Hematopoietic multipotent progenitor cell treated with erythropoietin and hydrocortisone succinate and interleukin-3 and kit ligand, for 6 days (in vitro differentiated cells): ENCODE measurements around the gene PERM1.
"Not testable (repeated sequence)": the region's sequence is repeated elsewhere in the genome, so short reads cannot be mapped to it uniquely, and the experiment has no call there.

Experiments used
- DNase-seq: peaks from one replicate; pipeline ENCODE4 v3.0.0-alpha.2; 2015

PERM1 gene

DNA sequence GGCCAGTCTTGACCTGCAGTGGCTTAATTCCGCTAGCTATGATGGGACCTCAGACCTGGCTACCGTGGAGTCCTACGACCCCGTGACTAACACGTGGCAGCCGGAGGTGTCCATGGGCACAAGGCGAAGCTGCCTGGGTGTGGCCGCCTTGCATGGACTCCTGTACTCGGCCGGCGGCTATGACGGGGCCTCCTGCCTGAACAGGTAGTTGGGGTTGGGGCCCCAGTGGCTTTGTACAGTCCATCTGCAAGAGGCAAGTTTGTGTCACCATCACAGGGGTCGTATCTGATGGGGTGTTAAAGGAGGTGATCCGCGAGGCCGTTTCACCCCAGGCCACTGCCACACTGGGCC is 18.6 kb downstream of the PERM1 start:
- DNase-seq, result no peak

DNA sequence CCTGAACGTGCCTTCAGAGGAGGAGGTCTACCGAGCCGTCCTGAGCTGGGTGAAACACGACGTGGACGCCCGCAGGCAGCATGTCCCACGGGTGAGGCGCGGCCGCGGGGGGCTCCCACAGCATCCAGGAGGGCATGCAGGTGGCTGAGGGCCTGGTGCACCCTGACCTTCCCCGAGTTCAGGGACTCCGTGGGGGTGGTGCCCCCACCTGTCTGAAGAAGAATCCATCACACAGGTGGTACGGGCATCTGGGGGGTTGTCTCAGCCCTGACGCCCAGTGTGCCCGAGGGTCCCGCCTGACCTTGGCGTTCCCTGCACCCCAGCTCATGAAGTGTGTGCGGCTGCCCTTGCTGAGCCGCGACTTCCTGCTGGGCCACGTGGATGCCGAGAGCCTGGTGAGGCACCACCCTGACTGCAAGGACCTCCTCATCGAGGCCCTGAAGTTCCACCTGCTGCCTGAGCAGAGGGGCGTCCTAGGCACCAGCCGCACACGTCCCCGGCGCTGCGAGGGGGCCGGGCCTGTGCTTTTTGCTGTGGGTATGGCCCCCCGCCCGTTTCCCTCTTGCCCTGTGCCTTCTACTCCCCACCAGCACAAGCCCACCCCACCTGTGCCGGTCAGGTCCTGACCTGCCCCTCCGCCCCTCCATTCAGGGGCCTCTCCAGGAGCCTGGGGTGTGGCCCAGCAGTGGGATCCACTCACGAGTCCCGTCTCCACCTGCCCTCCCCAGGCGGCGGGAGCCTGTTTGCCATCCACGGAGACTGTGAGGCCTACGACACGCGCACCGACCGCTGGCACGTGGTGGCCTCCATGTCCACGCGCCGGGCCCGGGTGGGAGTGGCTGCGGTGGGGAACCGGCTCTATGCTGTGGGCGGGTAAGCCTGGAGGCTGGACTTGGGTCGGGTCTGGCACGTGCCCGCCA is 19.3 kb downstream of the PERM1 start:
- DNase-seq, result no peak

DNA sequence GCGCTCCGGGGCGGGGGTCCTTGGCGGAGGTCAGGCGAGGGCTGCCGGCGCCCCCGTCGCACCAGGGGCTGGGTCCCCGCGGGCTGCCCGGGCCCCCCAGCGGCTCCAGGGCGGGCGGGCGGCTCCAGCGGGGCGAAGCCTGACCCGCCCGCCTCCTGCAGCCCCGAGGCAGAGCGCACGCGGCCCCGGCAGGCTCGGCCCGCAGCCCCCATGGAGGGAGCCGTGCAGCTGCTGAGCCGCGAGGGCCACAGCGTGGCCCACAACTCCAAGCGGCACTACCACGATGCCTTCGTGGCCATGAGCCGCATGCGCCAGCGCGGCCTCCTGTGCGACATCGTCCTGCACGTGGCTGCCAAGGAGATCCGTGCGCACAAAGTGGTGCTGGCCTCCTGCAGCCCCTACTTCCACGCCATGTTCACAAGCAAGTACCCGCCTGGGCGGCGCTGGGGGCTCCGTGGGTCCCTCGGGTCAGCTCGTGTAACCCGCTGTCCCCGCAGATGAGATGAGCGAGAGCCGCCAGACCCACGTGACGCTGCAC is 20.7 kb downstream of the PERM1 start:
- DNase-seq, result no peak

DNA sequence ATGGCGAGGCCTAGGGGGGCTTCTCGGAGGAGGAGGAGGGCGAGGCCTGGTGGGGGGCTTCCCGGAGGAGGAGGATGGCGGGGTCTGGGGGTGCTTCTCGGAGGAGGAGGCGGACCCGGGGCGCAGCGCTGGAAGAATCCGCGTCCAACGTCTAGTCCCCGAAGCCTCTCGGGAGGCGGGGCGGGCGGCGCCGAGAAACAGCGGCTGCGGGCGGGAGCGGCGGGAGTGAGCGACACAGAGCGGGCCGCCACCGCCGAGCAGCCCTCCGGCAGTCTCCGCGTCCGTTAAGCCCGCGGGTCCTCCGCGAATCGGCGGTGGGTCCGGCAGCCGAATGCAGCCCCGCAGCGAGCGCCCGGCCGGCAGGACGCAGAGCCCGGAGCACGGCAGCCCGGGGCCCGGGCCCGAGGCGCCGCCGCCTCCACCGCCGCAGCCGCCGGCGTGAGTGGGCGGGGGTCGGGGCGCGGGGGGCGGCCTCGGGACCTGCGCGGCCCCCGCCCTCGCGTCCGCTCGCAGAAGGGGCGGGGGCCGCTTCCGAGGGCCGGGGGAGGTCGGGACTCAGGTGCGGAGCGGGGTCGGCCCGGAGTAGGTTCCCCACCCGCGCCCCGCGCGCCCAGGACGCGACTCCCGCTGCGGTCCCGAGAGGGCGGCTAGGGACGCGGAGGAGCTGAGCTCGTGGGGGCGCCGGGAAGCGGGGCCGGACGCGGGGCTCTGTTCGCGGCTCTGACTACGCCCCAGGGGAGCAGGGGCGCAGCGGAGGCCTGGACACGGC is 21.3 kb downstream of the PERM1 start, which contains the start of gene KLHL17:
Gene KLHL17, plus strand, starts transcription at position 222 of the 769 bp plus-strand sequence. Its CDS starts 110 bp downstream, at position 332.
- peak; percentile 83 for DNase-seq

DNA sequence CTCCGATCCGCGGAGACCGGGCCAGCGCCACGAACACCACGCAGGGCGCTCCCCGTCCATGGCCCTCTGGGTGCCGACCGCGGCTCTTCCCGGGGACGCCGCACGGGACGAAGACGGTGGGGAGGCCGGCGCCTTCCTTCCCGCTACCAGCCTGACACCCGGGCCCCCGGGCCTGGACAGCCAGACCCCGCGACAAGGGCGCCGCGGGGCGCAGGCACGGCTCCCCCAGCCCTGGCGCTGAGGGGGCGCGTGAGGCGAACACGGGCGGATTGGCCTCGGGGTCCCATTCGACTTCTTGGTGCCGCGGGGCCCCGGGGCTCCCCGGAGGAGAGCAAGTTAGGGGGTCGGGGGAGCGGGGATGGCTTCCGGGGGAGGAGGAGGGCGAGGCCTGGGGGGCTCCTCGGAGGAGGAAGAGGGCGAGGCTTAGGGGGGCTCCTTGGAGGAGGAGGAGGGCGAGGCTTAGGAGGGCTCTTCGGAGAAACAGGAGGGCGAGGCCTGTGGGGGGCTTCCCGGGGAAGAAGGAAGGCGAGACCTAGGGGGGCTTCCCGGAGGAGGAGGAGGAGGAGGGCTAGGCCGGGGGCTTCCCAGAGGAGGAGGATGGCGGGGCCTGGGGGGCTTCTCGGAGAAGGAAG is 22.0 kb downstream of the PERM1 start:
- no peak for DNase-seq

DNA sequence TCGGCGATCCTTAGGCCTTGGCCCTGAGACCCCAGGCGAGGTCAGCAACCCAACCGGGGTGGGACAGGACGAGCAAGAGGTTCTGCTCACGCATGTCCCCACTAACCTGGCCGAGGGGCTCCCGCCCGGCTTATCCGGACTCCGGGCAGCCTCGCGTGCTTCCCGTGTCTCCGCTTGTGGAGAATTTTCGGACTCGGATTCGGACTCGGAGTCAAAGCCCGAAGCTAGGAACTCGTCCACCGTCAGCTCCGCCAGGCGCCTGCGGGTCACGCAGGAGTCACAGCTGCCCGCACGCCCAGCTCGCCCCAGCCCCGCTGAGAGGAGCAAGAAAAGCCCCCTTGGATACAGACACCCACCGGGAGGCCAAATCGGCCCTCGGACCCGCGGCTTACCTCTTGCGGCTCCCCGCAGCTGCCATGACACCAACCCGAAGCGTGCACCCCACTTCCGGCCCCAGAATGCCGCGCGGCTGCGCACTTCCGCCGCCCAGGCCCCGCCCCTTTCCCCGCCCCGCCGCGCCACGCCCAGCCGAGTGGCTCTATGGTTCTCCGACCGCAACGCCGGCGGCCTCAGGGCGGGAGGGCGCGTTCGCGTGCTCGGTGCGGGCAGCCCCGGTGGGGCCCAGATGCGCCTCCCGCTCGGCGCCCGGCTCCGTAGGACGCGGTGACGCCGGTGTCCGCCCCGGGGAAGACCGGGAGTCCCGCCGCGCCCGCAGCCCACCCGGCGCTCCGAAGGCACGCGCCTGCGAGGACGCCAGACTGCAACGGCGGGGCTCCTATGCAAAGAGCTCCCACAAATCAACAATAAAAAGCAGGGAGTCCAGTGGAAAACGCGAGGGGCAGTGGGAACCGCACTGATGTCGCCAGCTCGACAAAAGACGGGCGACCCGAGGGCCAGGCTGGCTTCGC is 22.8 kb downstream of the PERM1 start, which contains the start of gene NOC2L:
Gene NOC2L, minus strand, starts transcription at position 434 of the 908 bp plus-strand sequence. Its CDS starts 16 bp downstream, at position 418.
- DNase-seq, result peak; percentile 92

DNA sequence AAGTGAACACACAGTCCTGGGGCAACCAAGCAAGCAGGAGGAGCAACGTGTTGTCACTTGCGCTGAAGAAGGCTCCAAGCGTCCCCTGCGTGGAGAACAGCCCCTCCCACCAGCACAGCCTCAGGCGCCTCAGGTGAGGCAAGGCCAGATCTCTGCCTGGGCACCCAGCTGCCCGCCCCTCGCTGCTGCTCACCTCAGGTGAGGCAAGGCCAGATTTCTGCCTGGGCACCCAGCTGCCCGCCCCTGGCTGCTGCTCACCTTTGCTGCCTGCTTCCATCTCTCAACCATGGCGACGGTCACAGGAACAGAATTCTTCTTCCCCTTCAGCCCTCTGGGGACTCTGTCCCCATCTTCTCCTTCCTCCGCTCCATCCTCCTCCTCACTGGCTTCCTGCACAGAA is 25.3 kb downstream of the PERM1 start:
- no peak for DNase-seq

DNA sequence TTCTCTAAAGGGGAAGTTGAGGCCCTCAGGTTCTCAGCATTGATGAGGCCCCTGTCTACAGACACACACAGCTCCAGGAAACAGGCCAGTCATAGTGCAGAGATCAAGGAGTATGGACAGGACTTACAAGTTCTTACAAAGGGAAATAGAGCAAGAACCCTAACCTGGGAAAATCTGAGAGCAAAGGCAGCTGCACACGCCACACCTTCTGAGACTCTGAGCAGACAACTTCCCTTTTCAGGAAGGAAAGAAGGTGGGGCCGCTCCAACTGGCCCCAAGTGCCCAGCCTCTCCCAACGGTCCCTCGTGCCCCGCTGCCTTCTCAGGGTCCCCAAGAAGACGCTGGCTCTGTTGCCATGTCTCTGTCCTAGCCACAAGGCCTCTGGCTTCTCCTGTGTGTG is 26.4 kb downstream of the PERM1 start:
- peak; percentile 23 for DNase-seq

DNA sequence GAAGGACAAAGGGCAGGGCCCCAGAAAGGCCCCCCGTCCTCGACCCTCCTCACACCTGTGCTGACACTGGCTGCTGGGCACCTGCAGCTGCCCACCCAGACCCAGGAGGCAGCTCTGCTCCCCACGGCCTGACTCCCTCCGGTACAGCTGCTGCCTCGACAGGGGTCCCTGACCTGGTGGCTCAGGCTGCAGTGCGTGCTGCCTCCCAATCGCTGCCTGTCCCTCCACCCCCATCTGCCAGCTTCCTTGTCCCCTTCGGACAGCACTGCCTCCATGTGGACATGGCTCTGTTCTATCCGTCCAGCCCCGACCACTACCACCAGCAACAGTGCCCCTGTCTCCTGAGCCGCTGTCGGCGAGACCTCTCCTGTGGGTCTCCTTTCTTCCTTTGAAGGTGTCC is 27.0 kb downstream of the PERM1 start:
- DNase-seq, result no peak

DNA sequence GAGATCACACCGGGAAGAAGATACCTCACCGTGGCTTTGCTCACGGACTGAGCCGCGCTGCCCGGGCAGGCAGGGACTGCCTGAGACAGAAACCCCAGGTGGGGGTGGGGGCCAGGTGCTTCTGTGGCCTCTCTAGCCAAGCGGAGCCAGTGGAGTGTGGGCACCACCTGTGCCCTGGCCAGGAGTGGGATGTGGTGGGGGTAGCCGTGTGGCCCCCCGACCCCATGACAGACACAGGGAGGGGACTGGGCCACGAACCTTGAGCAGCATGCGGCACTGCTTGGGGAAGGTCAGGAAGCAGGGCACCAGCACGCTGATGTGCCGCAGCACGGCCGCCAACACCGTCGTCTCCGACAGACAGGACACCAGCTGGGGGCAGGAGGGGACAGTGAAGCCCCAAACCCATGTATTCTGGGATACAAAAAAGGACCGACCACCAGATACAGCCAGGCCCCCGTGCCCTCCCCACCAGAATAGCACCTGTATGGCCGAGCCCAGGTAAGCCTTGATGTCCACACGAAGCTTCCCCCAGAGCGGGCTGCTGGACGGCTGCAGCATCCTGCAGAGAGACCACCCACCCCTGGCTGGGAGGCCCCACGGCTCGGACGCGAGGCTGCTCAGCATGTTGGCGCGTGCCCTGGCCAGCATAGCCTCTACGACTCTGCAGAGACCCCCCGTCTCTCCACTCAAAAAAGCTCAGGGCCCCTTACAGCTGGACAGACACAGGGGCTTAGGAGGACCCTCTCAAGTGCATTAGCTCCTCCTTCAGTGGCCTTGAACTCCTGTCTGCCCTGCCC is 28.2 kb downstream of the PERM1 start:
- no peak for DNase-seq

DNA sequence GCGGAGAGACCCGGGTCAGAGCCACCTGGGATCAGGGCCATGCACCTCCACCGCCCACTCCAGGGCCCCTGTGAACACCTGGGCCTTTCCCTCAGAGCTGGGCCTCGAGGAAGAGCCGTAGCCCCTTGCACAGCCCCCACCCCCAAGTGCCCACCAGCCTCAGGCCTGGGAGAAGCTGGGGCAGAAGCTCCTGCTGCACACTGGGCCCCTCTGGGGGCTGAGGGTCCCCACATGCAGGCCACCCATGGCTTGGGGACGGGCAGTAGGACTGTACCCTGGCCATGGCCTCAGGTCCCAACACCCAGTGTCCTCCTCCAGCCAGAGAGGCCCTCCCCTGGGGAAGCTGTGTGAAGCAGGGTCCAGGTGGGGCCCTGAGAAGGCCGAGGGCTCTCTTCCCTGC is 29.3 kb downstream of the PERM1 start:
- no peak for DNase-seq

DNA sequence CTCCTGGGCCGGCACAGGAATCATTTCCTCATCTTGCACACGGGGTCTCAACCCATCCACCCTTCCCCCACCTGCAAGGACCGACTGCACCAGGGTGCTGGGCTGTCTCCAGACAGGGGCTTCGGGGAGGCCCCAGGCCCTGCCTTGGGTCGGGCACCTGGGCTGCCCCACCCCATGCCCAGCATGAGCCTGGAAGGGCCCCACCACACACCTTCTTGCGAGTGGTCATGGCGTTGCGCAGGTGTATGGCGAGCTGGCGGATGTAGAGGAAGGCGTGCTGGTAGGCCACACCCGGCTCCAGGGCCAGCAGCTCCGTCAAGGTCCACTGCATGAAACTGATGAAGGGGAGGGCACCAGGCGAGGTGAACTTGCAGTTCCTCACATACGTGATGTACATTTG is 29.7 kb downstream of the PERM1 start:
- no peak for DNase-seq

DNA sequence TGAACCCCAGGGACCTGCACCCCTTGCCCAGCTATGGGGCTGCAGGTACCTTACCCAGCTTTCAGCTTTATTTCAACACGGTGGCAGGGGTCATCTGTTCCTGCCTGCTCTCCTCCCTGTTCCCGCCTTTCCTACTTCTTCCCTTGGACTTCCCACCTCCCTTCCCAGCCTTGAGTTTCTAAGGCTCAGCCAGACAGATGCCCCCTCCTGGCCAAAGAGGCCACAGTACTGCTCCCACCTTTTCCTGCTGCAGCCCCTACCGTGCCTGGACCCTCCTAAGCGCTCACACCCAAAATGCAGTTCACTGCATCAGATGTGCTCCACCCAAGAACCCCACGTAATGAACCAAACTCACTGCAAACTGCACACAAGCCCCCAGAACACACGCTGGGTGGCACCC is 30.5 kb downstream of the PERM1 start:
- DNase-seq, result no peak

DNA sequence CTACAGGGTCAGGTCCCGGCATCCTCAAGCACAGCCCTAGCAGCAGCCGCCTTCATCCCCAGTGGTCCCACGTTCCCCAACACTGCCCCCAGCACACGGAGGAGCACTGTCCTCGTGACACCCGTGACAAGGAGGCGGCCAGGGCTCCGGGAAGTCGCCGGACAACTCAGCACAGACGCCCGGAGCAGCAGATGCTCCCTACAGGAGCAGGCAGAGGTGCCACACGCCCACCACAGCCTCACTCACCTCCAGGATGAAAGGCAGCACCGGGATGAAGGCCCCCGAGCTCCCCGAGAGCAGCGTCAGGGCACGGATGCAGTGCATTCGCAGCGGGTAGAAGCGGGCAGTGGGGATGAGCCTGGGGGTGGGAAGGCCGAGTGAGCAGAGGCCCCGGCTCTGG is 31.0 kb downstream of the PERM1 start:
- DNase-seq, result no peak

DNA sequence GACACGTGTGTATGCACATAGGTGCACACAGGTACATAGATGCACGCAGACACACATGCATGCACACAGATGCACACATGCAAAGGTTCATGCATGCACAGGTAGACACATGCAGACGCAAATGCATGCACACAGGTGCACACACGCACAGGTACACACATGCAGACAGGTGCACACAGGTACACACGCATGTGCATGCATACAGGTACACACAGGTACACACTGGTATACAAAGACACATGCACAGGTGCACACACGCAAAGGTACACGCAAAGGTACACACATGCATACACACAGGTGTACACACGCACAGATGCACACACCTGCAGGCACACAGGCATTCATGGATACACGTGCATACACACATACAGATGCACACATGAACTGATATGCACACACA is 31.6 kb downstream of the PERM1 start:
- no peak for DNase-seq

DNA sequence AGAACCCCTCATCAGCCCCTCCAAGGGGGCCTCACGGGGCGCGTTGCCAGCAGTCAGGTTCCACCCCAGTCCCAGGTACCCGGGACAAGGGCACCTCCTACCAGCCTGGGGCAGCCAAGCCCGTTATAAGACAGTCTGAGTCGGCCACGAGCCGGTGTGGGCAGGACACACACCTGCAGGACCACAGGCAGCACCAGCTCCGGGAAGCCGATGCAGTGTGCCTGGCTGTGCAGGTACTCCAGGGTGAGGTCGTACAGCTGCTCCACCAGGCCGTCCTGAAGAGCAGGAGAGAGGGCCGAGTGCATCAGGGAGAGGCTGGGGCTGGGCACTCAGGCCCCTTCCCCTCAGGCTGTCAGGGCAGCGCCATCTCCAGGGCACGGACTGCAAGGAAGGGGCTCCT is 33.9 kb downstream of the PERM1 start:
- DNase-seq, result no peak

DNA sequence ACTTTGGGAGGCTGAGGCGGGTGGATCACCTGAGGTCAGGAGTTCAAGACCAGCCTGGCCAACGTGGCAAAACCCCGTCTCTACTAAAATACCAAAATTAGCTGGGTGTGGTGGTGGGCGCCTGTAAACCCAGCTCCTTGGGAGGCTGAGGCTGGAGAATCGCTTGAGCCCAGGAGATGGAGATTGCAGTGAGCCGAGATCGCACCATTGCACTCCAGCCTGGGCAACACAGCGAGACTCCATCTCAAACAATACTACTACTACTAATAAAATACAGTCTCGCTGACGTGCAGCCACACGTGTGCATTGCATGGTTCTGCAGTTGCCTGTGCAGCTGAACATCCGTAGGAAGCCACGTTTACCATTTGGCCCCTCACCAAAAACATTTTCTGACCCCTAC is 35.1 kb downstream of the PERM1 start:
- not testable (repeated sequence) for DNase-seq

DNA sequence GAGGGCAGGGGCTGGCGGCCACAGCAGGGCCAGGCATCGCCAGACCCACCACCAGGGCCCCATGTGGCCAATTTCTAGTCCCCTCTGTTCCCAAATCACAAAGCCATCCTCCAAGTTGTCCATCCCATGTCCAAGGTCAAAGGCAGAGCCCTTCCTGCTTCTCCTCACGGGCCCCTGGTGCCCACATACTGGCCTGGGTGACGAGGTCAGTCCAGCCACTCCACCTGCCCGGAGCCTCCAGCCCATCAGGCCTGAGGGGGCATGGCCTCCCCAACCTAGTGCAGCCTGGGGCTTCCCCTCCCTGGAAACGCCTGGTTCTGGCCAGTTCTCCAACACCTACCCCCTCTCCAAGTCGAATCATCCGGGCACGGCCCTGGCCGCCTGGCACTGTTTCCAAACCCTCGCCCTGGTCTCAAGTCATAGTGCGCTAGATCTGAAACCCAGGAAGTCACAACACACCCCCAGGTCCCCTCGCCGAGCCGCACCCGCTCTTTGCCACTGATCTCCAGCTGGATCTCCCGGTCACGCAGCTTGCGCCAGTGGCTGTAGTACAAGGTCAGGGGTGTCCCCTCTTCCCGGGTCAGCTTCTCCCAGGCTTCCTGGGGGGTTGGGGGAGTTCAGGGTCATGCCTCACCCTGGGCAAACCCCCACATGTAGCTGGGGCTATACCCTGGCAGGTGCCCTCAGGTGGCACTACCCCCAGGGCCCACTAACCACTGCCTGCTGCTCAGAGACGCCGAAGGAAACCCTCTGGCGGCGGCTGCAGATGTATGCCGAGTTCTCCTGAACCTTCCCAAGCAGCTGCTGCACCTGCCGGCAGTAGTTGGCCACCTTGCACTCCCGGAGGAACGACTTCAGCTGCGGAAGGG is 36.0 kb downstream of the PERM1 start:
- DNase-seq, result no peak

DNA sequence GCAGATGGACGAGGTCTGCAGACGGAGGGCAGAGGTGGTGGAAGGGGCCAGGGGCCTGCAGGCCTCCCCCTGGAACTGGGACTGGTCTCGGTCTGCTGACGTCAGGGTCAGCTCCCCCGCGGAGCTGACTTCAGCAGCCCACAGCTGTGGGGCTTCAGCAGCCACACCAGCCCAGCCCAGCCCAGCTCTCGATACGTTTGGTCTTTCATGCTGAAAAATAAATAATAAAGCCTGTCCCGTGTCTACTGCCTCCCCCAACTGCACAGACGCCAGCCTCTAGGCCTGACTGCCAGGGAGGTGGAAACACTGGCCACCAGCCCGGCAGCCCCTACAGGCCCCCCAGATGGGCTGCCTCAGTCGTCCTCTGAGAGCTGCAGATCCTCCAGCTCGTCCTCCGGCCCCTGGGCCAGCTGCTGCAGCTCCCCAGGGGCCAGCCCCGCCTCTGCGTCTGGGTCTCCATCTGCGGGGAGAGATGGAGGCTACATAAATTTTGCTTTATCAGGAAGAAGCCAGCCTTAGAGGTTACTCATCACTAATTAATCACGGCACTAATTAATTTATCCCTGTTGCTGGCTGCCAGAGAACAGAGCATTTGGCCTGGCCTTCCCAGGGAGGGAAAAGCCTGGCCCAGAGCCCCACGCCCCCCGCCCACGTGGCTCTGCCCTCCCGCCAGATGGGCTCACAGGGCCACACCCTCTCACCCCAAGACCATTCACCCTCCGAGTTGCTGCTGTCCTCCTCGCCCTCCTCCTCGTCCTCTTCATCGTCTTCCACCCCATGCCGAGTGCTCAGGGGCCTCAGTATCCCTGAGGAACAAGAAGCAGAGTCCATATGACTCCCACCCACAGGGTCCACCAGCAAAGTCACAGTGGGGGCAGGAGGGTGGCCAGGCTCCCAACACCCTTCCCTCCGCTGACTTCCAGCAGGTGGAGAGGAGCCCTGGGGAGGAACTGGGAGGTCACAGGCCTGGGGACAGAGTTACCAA is 37.3 kb downstream of the PERM1 start:
- no peak for DNase-seq
